HepG2 (cell line): ENCODE measurements around the gene TNFAIP8L2. TPM values are rescaled to one million over a fixed set of nuclear protein-coding genes. Genes with fewer than 3 reads are reported as not detected.
A peak's percentile ranks its signal among the peaks of the same experiment; 100 is the strongest.

Source experiments
- ARID2 ChIP-seq: sonication (generic); formaldehyde crosslinking; IDR thresholded peaks from 2 replicates; pipeline ENCODE4 v1.8.1; 2022; ENCODE audit warnings: mild to moderate bottlenecking, missing genetic modification reagents, borderline replicate concordance
- DNMT1 ChIP-seq: sonication (generic); formaldehyde crosslinking; IDR thresholded peaks from 2 replicates; pipeline ENCODE4 v1.5.1; 2020; ENCODE audit warnings: mild to moderate bottlenecking, missing genetic modification reagents
- FOXK1 ChIP-seq: sonication (generic); formaldehyde crosslinking; IDR thresholded peaks from 2 replicates; pipeline ENCODE4 v1.4.0; 2020; ENCODE audit warnings: low read depth, missing genetic modification reagents, borderline replicate concordance
- GMEB1 ChIP-seq: sonication (generic); formaldehyde crosslinking; IDR thresholded peaks from 2 replicates; pipeline ENCODE4 v1.5.1; 2020; ENCODE audit warnings: missing genetic modification reagents, mild to moderate bottlenecking, borderline replicate concordance
- GMEB2 ChIP-seq: IDR thresholded peaks from 2 replicates; pipeline ENCODE4 v1.6.1; 2016; ENCODE audit warnings: missing biosample characterization, missing genetic modification reagents, low read depth
- HMGA1 ChIP-seq: sonication (generic); formaldehyde crosslinking; conservative IDR thresholded peaks from 2 replicates; pipeline ENCODE4 v1.4.0; 2020; ENCODE audit warnings: missing genetic modification reagents
- ISL2 ChIP-seq: sonication (generic); formaldehyde crosslinking; IDR thresholded peaks from 2 replicates; pipeline ENCODE4 v1.5.0; 2020; ENCODE audit warnings: missing genetic modification reagents
- MYPOP ChIP-seq: sonication (generic); formaldehyde crosslinking; IDR thresholded peaks from 2 replicates; pipeline ENCODE4 v1.8.1; 2023; ENCODE audit warnings: mild to moderate bottlenecking, moderate library complexity, missing genetic modification reagents
- PAWR ChIP-seq: sonication (generic); formaldehyde crosslinking; IDR thresholded peaks from 2 replicates; pipeline ENCODE4 v1.4.0; 2020; ENCODE audit warnings: missing genetic modification reagents, mild to moderate bottlenecking, borderline replicate concordance
- RBFOX2 ChIP-seq: fragments of 200-400 bp; formaldehyde crosslinking; IDR thresholded peaks from 2 replicates; pipeline ENCODE4 v1.6.1; 2017; ENCODE audit warnings: low read depth, mild to moderate bottlenecking, low read length
- SATB2 ChIP-seq: sonication (generic); formaldehyde crosslinking; IDR thresholded peaks from 2 replicates; pipeline ENCODE4 v1.5.0; 2020; ENCODE audit warnings: missing genetic modification reagents
- SMYD3 ChIP-seq: sonication (generic); formaldehyde crosslinking; IDR thresholded peaks from 2 replicates; pipeline ENCODE4 v1.8.1; 2023; ENCODE audit warnings: mild to moderate bottlenecking, missing genetic modification reagents
- TFAP4 ChIP-seq: sonication (generic); IDR thresholded peaks from 2 replicates; pipeline ENCODE4 v1.6.1; 2016; ENCODE audit warnings: low read depth, borderline replicate concordance
- TP53 ChIP-seq: sonication (generic); formaldehyde crosslinking; conservative IDR thresholded peaks from 2 replicates; pipeline ENCODE4 v1.4.0; 2020; ENCODE audit warnings: missing genetic modification reagents
- TSC22D2 ChIP-seq: sonication (generic); formaldehyde crosslinking; IDR thresholded peaks from 2 replicates; pipeline ENCODE4 v1.5.1; 2020; ENCODE audit warnings: missing genetic modification reagents, mild to moderate bottlenecking, borderline replicate concordance
- WIZ ChIP-seq: sonication (generic); formaldehyde crosslinking; IDR thresholded peaks from 2 replicates; pipeline ENCODE4 v1.5.1; 2020; ENCODE audit warnings: mild to moderate bottlenecking, missing genetic modification reagents
- ZFP90 ChIP-seq: sonication (generic); formaldehyde crosslinking; IDR thresholded peaks from 2 replicates; pipeline ENCODE4 v1.8.0; 2022; ENCODE audit warnings: missing genetic modification reagents, mild to moderate bottlenecking, inconsistent platforms, borderline replicate concordance
- ZNF143 ChIP-seq: sonication (generic); formaldehyde crosslinking; IDR thresholded peaks from 2 replicates; pipeline ENCODE4 v1.4.0; 2020; ENCODE audit warnings: missing genetic modification reagents
- ZNF556 ChIP-seq: sonication (generic); formaldehyde crosslinking; IDR thresholded peaks from 2 replicates; pipeline ENCODE4 v1.4.0; 2020; ENCODE audit warnings: mild to moderate bottlenecking, missing genetic modification reagents, borderline replicate concordance
- ZNF639 ChIP-seq: conservative IDR thresholded peaks from 2 replicates; pipeline ENCODE4 v1.6.1; 2018; ENCODE audit warnings: missing genetic modification reagents
- ZNF792 ChIP-seq: IDR thresholded peaks from 2 replicates; pipeline ENCODE4 v1.6.1; 2016
- ZSCAN21 ChIP-seq: sonication (generic); formaldehyde crosslinking; IDR thresholded peaks from 2 replicates; pipeline ENCODE4 v1.8.0; 2022; ENCODE audit warnings: mild to moderate bottlenecking, missing genetic modification reagents, moderate library complexity, borderline replicate concordance
- polyA plus RNA-seq, 8 experiments: library from polyadenylated mRNA; depleted of rRNA in 3 of 8; stranded (reverse) in 7 of 8; unstranded in 1 of 8; fragments of >200 nt; fragmentation: Illumina TruSeq in 4 of 8; extraction: Trizol in 4 of 8; gene quantifications; 2 replicates each; pipeline versions ENCODE4 v1.2.1 to v1.2.3, GENCODE V29; 2011 to 2016; ENCODE audit warnings: low read depth in 4 of 8, missing spikeins in 1 of 8, mixed read lengths in 1 of 8; ENCODE audit not compliant: insufficient read depth in 1 of 8
- total RNA-seq, 5 experiments: library from RNA; depleted of rRNA; stranded (reverse); fragments of >200 nt; fragmentation: Illumina TruSeq; extraction: Trizol; gene quantifications; 2 replicates each; pipeline ENCODE4 v1.2.3, GENCODE V29; 2016; ENCODE audit warnings: low read depth in 1 of 5

Gene TNFAIP8L2
- total and polyA plus RNA-seq, 2 of the 13 experiments (the other 11 are each of a cell fraction or from before 2014, with no cell fraction given), result not detected

- TF ChIP-seq GMEB1 (CRISPR knock-in tag) (peak; percentile 93), ARID2 (CRISPR knock-in tag) (0 out of 2 replicates have a peak, but pooled peaks have one; percentile 55), TSC22D2 (CRISPR knock-in tag) (peak; percentile 30; the same call in 1 of the 2 replicates), RBFOX2 (peak; percentile 82), ZSCAN21 (CRISPR knock-in tag) (0 out of 2 replicates have a peak, but pooled peaks have one; percentile 38), DNMT1 (CRISPR knock-in tag) (peak; percentile 71; the same call in 1 of the 2 replicates), MYPOP (CRISPR knock-in tag) (peak; percentile 65), SATB2 (CRISPR knock-in tag) (no peak), PAWR (CRISPR knock-in tag) (no peak), TP53 (CRISPR knock-in tag) (peak; percentile 28; the same call in 1 of the 2 replicates), TFAP4 (peak; percentile 56; the same call in 1 of the 2 replicates), ZNF792 (CRISPR knock-in tag) (peak; percentile 93), WIZ (CRISPR knock-in tag) (no peak), ZNF556 (CRISPR knock-in tag) (peak; percentile 65; the same call in 1 of the 2 replicates), ZNF143 (CRISPR knock-in tag) (peak; percentile 80), SMYD3 (CRISPR knock-in tag) (no peak), HMGA1 (CRISPR knock-in tag) (no peak), ZNF639 (CRISPR knock-in tag) (peak; percentile 94), FOXK1 (peak; percentile 81; the same call in 1 of the 2 replicates), GMEB2 (CRISPR knock-in tag) (peak; percentile 83), ZFP90 (CRISPR knock-in tag) (peak; percentile 58; the same call in 1 of the 2 replicates), ISL2 (CRISPR knock-in tag) (peak; percentile 64)
These were observed 33.4 kb downstream of the TNFAIP8L2 start, which contains the start of gene VPS72 (continued) for GRCh38 chr1:151189637-151190445.
